ENCODE data around the gene FNDC3B. TPM values are rescaled to one million over a fixed set of nuclear protein-coding genes. Genes with fewer than 3 reads are reported as not detected.

Gene FNDC3B
- total RNA-seq, 4 donors from 2014 or later: 114 to 217 (median 164) TPM

GRCh38 chr3:172270557-172271166 is 231.3 kb downstream of the FNDC3B start:
- no peak for ATAC-seq (ENCODE audit: low FRiP score)
- TF ChIP-seq CTCF (IDR thresholded peaks at IDR 0.05): no peak
- DNase-seq (ENCODE audit: low spot score): no peak

- no peak for TF ChIP-seq CTCF (IDR thresholded peaks at IDR 0.05)
- DNase-seq (ENCODE audit: low spot score) (no peak), ATAC-seq (ENCODE audit: low FRiP score) (no peak)
Observed at GRCh38 chr3:172271386-172271976, 232.1 kb downstream of the FNDC3B start.

- TF ChIP-seq CTCF (IDR thresholded peaks at IDR 0.05): no peak
- ATAC-seq (ENCODE audit: low FRiP score) (no peak), DNase-seq (ENCODE audit: low spot score) (no peak)
Observed at GRCh38 chr3:172272698-172273097, 233.3 kb downstream of the FNDC3B start.

DNA sequence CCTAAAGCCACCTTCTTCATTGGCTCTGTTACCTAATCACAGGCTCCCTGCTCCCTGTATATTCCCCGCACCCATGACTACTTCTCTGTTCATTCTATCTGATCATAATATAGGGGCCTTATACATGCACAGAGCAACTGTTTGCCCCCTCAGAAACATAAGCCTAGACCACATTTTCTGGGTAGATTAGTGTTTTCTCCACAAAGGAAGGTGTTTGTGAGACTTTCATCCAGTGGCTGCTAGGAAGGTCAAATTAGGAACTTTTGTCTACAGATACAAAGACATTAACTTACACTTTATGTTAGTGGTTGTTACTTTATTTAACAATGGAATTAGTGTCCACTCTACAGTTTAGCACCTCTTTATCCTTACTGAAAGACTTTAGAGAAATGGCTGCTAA is 234.0 kb downstream of the FNDC3B start:
- TF ChIP-seq CTCF (IDR thresholded peaks at IDR 0.05): no peak
- DNase-seq (ENCODE audit: low spot score) (no peak), ATAC-seq (ENCODE audit: low FRiP score) (no peak)

DNA sequence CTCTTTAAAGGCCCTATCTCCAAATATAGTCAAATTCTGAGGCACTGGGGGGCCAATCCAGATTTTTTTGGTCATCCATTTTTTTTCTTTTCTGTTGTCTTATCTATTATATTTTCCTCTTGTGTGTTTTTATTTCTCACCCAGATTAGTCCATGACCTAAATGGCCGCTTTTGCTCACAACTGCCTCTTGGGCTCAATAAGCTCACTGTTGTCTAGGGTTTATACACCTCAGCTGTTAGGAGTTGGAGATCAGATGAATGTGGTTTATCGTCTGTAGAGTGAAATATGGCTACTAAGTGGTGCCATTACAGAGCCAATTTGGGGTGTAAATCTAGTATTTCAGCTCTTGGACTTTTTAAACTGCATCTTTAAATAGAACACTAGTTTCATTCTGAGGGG is 235.5 kb downstream of the FNDC3B start:
- TF ChIP-seq CTCF (IDR thresholded peaks at IDR 0.05): no peak
- DNase-seq (ENCODE audit: low spot score) (no peak), ATAC-seq (ENCODE audit: low FRiP score) (no peak)

GRCh38 chr3:172275586-172275985 is 236.2 kb downstream of the FNDC3B start:
- no peak for TF ChIP-seq CTCF (IDR thresholded peaks at IDR 0.05)
- ATAC-seq (ENCODE audit: low FRiP score) (no peak), DNase-seq (ENCODE audit: low spot score) (no peak)

DNA sequence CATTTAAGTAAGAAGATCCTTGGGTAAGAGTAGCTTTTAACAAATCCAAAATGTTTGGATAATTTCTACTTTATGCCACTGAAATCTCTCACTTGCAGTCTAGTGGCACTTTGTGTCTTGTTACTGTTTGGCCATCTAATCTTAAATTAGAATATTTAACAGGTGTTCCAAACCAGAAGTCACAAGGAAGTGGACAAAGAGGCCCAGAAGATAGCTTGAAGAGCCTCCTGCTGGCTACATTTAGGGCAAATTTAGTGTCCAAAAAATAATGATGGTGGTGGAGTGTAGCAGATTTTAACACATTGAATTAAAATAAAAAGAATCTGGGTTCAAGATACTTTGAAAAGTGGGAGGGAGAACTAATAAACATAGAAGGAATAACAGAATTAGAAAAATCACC is 236.7 kb downstream of the FNDC3B start:
- no peak for TF ChIP-seq CTCF (IDR thresholded peaks at IDR 0.05)
- no peak for DNase-seq (ENCODE audit: low spot score)
- ATAC-seq (ENCODE audit: low FRiP score): no peak

Measured in omental fat pad (tissue), 4 donors.